Fibroblast of pulmonary artery (primary cell): ENCODE measurements around the gene ATOSB.

Source experiments
- DNase-seq: peaks from one replicate; pipeline ENCODE4 v3.0.0-alpha.2; 2010; ENCODE audit warnings: low read depth
- H3K4me3 ChIP-seq: replicated peaks from 2 replicates; pipeline ENCODE4 v1.5.1; 2011; ENCODE audit warnings: low read depth, mild to moderate bottlenecking, control low read depth, low read length, moderate library complexity
- TF ChIP-seq, protein P1 (sequence below): IDR thresholded peaks from 2 replicates; pipeline ENCODE4 v1.5.1; 2011; ENCODE audit warnings: mild to moderate bottlenecking, control low read depth, low read length, inconsistent platforms; ENCODE audit errors: missing control alignments

ATOSB gene

DNA sequence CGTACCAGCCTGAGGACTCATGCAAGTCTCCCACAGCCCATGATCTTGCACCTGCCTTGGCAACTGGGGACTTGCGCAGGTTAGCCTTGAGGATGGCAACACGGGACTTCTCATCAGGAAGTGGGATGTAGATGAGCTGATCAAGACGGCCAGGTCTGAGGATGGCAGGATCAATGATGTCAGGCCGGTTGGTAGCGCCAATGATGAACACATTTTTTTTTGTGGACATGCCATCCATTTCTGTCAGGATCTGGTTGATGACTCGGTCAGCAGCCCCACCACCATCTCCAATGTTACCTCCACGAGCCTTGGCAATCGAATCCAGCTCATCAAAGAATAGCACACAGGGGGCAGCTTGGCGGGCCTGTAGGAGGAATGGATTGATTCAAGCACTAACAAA, 56.2 kb downstream of the ATOSB start:
- H3K4me3 ChIP-seq = no peak overlapping the region
- DNase-seq = no peak
- TF ChIP-seq, protein P1, sequence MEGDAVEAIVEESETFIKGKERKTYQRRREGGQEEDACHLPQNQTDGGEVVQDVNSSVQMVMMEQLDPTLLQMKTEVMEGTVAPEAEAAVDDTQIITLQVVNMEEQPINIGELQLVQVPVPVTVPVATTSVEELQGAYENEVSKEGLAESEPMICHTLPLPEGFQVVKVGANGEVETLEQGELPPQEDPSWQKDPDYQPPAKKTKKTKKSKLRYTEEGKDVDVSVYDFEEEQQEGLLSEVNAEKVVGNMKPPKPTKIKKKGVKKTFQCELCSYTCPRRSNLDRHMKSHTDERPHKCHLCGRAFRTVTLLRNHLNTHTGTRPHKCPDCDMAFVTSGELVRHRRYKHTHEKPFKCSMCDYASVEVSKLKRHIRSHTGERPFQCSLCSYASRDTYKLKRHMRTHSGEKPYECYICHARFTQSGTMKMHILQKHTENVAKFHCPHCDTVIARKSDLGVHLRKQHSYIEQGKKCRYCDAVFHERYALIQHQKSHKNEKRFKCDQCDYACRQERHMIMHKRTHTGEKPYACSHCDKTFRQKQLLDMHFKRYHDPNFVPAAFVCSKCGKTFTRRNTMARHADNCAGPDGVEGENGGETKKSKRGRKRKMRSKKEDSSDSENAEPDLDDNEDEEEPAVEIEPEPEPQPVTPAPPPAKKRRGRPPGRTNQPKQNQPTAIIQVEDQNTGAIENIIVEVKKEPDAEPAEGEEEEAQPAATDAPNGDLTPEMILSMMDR = no peak

DNA sequence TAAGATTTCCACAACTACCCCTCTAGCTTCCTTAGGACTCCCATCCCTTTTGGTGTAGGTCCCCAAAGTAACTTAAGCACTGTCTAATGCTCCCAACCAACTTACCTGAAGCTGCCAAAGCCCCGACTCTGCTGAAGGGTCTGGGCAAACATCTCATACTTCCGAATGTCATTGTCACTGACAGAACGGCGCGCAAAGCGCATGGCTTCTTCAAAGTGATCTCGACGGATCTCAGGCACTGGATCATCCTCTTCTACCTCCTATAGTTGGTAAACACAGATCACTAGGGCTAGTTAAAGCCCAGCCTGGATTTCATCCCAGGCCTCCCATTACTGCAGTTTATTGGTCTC, 58.4 kb downstream of the ATOSB start:
- H3K4me3 ChIP-seq = no peak overlapping the region
- TF ChIP-seq, protein P1 = no peak

DNA sequence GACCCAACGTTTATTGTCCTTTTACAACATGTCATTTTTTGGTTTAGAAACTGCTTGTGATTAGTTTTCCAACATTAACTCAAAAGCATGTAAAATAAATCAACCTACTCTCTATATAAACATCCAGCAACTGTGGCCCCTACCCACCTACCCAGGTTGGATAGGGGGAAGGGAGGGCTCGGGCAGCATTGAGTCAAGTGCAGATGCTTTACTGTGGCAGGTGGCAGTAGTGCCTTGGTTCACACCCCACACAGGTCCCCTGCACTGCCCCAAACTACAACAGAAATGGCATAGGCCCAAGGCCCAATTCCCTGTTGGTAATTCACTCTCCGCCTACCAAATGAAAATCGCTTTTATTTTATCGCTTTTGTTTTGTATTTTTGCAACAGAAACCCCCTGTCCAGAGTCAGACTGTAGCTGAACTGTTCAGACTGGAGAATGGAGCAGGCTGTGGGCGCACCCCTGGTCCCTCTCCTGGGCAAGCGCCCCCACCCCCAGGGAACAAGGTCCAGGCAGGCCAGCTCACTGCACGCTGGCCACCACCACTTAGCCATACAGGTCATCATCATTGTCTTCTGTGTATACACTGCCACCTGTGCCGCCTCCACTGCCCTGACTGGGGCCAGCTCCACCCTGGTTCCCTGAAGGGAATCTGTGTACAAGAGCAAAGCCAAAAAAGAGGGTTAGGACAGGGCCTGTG, 58.9 kb downstream of the ATOSB start:
- TF ChIP-seq, protein P1 = no peak
- DNase-seq = no peak
- no peak overlapping the region for H3K4me3 ChIP-seq

More for the DNA sequence above, 58.4 kb downstream of the ATOSB start:
- no peak for DNase-seq

DNA sequence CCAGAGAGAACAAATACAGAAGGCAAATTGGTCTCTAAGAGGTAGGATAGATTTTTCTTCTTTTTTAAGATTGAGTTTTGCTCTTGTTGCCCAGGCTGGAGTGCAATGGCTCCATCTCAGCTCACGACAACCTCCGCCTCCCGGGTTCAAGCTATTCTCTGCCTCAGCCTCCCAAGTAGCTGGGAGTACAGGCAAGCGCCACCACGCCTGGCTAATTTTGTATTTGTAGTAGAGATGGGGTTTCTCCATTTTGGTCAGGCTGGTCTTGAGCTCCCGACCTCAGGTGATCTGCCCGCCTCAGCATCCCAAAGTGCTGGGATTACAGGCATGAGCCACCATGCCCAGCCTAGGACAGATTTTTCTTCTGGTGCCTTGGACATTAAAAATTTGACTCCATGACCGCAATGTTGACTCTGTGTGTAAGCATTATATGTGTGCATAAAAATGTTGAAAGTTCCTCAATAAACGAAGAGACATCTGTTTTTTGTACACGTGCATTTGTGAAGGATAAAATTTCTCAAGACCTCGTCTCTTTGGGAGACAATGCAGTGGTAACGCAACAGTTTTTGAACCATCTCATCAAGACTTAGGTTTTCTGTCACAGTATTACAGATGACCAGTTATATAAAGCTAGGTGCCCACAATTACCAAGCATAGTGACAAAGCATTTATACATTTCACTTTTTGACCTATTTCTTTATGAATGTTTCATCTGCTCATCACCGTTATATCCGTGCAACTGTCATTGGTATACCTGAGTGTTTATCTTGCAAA, 60.6 kb downstream of the ATOSB start:
- TF ChIP-seq, protein P1 = no peak
- no peak for DNase-seq
- H3K4me3 ChIP-seq = no peak overlapping the region

DNA sequence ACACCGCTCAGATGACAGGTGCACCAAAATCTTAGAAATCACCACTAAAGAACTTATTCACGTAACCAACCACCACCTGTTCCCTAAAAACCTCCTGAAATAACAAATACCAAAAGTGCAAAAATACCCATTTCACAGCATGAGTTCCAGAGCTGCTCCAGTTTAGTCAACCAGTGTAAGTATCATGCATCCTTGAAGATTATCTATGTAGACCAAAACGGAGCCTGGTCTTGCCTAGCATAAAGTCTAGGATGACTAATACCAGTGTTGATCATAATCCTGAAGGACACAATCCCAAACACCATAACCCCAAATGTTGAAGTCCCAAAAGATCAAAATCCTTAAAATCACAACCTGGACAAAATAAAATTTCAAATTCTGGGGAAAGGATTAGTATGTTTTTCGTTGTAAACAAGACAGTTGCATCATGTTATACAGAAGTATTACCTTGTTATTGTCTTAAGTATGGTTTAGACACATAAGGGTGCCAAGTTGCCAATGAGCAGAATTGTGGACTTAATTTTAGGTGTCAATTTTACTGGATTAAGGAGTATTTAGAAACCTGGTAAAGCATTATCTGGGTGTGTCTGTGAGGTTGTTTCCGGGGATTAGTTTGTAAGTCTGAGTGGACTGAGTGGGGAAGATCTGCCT, 61.4 kb downstream of the ATOSB start:
- no peak overlapping the region for H3K4me3 ChIP-seq
- TF ChIP-seq, protein P1 = no peak
- DNase-seq = no peak
